GM12801 (cell line): ENCODE results near the gene USP37.

Experiments used
- TF ChIP-seq, protein P1 (sequence below): IDR thresholded peaks from one replicate; pipeline ENCODE4 v1.5.1; 2011; ENCODE audit warnings: control low read depth; ENCODE audit not compliant: insufficient read length; ENCODE audit errors: extremely low read depth

USP37 gene, protein sequence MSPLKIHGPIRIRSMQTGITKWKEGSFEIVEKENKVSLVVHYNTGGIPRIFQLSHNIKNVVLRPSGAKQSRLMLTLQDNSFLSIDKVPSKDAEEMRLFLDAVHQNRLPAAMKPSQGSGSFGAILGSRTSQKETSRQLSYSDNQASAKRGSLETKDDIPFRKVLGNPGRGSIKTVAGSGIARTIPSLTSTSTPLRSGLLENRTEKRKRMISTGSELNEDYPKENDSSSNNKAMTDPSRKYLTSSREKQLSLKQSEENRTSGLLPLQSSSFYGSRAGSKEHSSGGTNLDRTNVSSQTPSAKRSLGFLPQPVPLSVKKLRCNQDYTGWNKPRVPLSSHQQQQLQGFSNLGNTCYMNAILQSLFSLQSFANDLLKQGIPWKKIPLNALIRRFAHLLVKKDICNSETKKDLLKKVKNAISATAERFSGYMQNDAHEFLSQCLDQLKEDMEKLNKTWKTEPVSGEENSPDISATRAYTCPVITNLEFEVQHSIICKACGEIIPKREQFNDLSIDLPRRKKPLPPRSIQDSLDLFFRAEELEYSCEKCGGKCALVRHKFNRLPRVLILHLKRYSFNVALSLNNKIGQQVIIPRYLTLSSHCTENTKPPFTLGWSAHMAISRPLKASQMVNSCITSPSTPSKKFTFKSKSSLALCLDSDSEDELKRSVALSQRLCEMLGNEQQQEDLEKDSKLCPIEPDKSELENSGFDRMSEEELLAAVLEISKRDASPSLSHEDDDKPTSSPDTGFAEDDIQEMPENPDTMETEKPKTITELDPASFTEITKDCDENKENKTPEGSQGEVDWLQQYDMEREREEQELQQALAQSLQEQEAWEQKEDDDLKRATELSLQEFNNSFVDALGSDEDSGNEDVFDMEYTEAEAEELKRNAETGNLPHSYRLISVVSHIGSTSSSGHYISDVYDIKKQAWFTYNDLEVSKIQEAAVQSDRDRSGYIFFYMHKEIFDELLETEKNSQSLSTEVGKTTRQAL

DNA sequence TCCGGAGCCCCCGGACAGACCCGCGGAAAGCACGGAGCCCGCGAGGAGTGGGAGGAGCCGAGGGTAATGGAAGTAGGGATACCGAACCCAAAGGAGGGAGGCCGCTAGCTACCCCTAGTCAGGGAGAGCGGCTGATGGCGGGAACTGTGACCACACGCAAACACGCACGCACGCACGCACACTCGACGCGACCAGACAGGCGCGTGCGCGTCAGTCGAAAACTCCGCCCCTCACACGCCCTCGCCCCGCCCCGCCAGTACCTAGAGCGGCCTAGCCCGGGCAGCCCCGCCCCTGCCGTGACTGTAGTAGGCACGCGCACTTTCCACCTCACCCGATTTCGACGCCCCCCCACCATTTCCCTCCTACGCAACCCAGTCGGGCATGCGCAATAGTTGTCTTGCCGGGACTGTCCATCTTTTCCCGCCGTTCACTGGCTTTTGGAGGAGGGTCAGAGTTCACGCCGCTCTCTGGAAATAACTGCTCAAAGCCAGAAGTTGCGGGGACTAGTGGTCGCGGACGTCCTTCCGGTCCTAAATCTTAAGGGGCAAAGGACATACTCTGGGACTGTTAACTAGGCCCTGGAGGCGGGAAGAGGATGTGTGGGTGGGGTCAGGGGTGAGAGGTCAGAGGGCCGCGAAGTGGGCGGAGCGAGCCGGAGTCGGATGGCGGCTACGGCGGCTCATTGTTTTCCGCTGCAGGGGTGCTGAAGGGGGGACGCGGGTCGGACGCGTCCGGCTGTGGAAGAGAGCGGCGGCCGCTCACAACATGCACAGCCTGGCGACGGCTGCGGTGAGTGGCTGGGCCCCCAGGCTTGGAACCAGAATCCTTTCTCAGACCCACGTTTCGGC is at the start of gene USP37, which contains the start of gene CNOT9:
USP37 (minus strand) TSS at position 162 of the 848 bp plus-strand sequence. CDS start 9,698 bp downstream, outside the sequence.
CNOT9 (plus strand) TSS at position 650 of the 848 bp plus-strand sequence; CDS start at position 766, 116 bp downstream.
- TF ChIP-seq, protein P1, sequence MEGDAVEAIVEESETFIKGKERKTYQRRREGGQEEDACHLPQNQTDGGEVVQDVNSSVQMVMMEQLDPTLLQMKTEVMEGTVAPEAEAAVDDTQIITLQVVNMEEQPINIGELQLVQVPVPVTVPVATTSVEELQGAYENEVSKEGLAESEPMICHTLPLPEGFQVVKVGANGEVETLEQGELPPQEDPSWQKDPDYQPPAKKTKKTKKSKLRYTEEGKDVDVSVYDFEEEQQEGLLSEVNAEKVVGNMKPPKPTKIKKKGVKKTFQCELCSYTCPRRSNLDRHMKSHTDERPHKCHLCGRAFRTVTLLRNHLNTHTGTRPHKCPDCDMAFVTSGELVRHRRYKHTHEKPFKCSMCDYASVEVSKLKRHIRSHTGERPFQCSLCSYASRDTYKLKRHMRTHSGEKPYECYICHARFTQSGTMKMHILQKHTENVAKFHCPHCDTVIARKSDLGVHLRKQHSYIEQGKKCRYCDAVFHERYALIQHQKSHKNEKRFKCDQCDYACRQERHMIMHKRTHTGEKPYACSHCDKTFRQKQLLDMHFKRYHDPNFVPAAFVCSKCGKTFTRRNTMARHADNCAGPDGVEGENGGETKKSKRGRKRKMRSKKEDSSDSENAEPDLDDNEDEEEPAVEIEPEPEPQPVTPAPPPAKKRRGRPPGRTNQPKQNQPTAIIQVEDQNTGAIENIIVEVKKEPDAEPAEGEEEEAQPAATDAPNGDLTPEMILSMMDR = no peak

DNA sequence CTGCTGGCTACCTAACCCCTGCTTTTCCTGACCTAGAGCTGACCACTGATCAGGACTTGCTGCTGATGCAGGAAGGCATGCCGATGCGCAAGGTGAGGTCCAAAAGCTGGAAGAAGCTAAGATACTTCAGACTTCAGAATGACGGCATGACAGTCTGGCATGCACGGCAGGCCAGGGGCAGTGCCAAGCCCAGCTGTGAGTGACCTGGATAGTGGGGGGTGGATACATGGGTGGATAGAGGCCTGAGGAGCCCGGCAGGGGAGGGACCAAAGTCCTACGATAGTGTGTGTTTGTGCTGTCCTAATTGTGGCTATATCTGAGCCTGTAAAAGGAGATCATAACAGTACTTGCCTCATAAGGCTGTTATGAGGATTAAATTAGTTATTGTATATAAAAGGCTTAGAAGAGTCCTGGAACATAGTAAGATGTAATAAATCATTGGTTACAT is 47.7 kb upstream of the USP37 start:
- TF ChIP-seq, protein P1 = no peak

DNA sequence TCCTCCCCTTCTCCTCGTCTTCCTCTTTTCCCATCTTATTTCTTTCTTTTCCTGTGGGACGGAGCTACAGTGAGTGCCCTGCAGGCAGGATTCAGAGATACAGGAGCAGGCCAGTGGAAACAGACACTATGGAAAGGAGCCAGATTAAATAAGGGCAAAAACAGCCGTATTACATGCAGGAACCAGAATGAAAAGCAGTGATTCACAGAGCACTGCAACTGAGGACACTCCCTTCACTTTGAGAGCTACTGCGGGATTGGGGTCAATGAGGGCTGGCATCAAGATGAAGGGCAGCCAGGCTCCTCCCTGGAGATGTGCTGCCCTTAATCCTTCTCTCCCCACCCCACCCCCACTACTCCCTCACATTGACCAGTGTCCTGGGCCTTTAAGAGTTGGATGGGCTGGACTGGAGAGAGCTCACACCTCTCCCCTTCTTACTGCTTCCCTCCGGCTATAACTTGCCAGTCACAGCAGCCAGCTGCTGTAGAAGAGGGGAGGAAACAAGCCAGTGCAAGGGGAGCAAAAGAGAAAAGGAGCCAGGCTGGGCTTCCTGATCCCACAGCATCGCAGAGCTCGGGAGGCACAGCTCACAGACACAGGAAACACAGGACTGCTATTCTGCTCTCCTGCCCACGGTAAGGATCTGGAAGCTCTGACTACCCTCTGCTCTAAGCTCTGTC is 39.4 kb upstream of the USP37 start, which contains the start of gene PLCD4:
PLCD4 (plus strand) TSS at position 464 of the 680 bp plus-strand sequence. CDS start 7,841 bp downstream, outside the sequence.
- TF ChIP-seq, protein P1 = no peak

DNA sequence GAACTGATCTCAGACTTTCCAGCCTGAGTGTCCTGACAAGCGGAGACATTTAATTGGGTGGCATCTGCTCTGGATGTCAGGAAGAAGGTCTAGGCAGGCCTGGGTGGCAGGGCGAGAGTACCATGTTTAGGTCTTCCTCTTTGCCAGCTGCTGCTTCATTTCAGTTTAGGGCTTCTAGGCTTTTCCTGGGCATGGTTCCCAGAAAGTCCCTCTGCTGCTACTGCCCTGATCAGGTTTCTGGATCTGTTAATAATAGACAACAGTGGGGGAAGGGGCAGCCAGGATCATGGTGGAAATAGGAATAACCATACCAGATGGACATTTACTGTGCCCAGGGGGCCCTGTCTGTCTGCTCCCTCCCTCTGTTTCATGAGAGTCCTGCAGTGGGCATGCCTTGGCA is 37.3 kb upstream of the USP37 start:
- TF ChIP-seq, protein P1 = no peak

DNA sequence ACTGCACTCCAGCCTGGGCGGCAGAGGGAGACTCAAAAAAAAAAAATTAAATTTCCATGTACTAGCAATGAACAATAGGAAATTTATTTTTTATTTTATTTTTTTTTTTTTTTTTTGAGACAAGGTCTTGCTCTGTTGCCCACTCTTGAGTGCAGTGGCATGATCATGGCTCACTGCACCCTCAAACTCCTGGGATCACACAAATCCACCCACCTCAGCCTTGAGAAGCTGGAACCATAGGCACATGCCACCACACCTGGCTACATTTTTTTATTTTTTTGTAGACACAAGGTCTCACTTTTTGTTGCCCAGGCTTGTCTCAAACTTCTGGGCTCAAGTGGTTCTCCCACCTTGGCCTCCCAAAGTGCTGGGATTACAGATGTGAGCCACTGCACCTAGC is 17.4 kb upstream of the USP37 start:
- TF ChIP-seq, protein P1 = no peak

DNA sequence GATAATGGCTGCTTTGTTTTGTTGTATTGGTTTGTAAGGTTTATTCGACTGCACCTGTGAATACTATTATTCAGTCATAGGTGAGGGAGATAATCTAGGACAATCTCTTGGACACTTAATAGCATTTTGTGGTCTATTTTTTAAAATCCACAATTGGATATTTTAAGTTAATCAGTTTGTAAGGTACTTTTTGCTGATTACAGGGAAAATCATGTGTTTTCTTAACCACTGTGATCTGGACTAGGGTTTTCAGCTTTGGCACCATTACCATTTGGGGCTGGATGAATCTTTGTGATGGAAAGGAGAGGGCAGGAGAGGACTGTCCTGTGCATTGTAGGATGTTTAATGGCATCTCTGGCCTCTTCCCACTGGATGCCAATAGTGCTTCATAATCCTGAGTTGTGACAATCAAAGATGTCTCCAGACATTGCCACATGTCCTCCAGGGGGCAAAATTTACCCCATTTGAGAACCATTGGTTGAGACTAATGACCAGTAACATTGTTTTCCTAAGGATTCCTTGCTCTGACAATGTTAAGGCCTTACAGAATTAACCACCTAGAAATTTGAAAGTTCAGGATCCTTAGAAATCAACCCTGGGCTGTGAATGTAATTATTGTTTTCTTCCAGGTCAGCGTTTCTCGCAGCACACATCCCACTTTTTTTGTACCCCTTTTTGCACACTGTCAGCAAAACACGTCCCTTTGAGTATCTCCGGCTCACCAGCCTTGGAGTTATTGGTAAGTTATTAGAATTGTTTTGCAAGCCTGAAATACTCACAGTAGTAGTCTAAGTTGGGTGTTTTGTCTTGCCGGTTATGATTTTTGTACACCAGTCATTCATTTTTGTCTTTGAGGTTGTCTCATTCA is 16.1 kb upstream of the USP37 start:
- TF ChIP-seq, protein P1 = no peak
